Rectal smooth muscle tissue (tissue), 1 donor: ENCODE measurements around the gene GAREM2.

Experiments
- H3K27ac ChIP-seq: one replicate; pipeline ENCODE4 v1.7.0; 2013; ENCODE audit warnings: low read depth, low read length, inconsistent platforms
- H3K27me3 ChIP-seq: one replicate; pipeline ENCODE4 v1.7.0; 2013; ENCODE audit warnings: low read length; ENCODE audit not compliant: control insufficient read depth, insufficient read depth
- H3K36me3 ChIP-seq: one replicate; pipeline ENCODE4 v1.7.0; 2013; ENCODE audit warnings: low read length; ENCODE audit not compliant: control insufficient read depth, insufficient read depth
- H3K4me1 ChIP-seq: one replicate; pipeline ENCODE4 v1.7.0; 2013; ENCODE audit warnings: low read length; ENCODE audit not compliant: control insufficient read depth, insufficient read depth
- H3K4me3 ChIP-seq: one replicate; pipeline ENCODE4 v1.7.0; 2013; ENCODE audit warnings: low read length
- H3K9ac ChIP-seq: one replicate; pipeline ENCODE4 v1.7.0; 2013; ENCODE audit warnings: low read length

GAREM2 gene

DNA sequence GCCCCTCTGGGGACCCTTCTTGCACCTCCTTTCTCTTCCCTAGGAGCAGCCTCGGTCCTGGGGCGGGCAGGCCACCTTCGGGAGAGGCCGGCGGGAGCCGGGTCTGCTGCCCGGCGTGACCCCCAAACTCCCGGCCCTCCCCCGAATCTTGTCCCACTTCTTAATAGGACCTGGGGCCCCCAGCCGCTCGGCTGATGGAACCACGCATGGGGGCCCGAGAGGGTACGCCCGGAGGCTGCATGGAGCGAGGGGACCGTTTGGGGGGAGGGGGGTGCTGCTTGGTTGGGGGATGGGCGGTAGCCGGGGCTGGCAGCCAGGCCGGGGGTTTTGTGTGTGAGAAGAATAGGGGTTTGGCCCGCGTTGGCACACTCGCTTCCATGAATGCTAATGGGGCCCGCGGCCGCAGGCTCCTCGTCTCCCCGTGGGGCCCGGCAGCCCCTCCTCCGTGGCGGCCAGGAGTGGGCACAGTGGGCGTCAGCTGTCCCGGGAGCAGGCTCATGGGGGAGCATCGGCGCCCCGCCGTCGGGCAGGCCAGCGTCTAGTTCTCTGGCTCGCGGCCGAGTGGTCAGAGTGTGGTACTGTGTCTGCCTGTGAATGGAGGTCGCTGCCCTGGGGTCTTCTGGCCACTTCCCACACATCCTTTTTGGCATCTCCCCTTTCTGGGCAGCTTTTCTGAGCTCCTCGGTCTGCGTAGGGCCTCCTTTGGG is 1.0 kb downstream of the GAREM2 start:
- no peaks in the 10 kb centered on the region for H3K4me1 ChIP-seq
- H3K4me3 ChIP-seq, result no peak overlapping the region
- no peak overlapping the region for H3K9ac ChIP-seq
- no peak overlapping the region for H3K27ac ChIP-seq
- peaks cover 8% of the 10 kb centered on the region for H3K27me3 ChIP-seq
- H3K36me3 ChIP-seq, result no peaks in the 10 kb centered on the region

DNA sequence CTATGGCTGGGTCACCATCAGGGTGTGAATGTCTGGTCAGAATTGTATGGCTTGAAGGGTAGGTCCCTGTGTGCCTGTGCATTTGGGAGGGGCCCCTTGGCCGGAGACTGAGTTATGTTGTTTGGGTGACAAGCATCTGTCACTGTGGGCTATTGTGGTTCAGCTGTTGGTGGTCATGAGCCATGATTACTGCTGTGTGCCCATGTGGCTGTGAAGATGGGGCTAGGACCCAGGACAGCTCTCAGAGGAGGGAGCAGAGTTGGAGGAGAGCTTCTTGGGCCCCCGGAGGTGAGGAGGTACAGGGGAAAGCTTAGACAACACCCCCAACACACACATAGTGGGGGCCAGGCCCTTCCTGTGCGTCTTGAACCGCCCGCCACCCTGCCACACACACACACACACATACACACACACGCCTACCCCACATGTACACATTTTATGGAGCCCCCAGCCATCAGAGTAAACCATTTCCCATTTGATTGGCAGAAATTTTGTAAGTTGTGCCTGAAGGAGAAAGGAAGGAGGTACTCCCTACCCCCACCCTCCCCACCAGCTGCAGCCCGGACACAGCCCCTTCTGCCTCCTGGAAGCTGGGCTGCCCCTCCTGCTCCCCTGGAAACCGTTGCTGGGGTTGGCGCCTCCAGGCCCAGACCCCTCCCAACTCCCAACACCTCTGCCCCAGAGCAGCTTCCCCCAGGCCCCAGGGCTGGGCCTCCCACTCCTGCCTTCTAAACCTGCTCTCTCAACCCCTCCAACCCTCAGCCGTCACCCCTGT is 2.0 kb downstream of the GAREM2 start:
- Histone ChIP-seq H3K36me3 (no peaks in the 10 kb centered on the region), H3K27ac (no peak overlapping the region), H3K27me3 (peaks cover 8% of the 10 kb centered on the region), H3K4me3 (no peak overlapping the region), H3K9ac (no peak overlapping the region), H3K4me1 (peaks cover 3% of the 10 kb centered on the region)

DNA sequence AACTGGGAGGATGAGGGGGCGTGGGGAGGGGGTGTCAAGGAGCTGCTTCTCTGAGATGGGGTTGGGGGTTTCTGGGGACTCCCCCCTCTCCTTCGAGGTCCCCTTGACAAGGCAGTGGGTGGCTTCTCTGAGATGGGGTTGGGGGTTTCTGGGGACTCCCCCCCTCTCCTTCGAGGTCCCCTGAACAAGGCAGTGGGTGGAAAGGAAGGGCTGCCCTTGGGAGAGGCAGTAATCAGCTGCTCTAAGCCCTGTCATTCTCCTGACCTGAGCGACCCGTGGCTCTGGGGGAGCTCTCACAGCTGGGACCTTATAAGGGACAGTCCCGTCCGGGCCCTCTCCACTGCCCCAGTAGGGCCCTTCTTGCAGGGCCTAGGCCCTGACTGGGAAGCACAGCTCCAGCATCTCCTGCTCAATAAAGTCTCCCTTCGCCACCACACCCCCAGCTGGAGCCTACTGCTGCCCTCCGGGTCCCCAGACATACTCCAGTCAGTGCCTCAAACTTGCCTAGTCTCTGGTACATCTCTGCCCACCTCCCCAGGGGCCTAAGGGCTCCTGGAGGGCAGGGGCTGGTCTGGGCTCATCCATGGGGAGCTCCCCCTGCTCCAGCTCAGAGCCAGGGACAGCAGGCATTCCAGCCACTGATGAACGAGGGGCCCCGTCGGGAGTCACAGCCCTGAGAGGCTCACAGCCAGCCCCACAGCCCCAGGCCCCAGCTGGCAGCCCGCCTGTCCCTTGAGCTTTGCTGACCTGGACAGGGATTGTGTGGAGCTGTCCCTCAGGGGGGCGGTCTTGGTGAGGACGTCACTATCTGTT is 2.8 kb downstream of the GAREM2 start:
- Histone ChIP-seq H3K9ac (no peak overlapping the region), H3K27me3 (peaks cover 8% of the 10 kb centered on the region), H3K27ac (no peak overlapping the region)

DNA sequence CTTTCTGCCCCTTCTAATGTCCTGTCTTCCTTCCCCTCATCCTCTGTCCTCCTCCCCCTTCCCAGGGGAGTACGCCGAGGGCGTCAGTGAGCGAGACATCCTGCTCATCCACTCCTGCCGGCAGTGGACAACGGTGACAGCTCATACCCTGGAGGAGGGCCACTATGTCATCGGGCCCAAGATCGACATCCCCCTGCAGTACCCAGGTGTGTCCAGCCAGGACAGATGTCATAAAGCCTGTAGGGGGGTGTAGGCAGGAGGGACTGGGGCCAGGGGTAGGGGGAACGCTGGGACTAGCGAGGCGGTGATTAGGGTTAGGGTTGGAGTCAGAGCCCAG is 3.4 kb downstream of the GAREM2 start:
- no peak overlapping the region for H3K27ac ChIP-seq
- H3K4me3 ChIP-seq, result no peak overlapping the region
- peaks cover 8% of the 10 kb centered on the region for H3K27me3 ChIP-seq
- peaks cover 3% of the 10 kb centered on the region for H3K4me1 ChIP-seq
- H3K36me3 ChIP-seq, result no peaks in the 10 kb centered on the region
- no peak overlapping the region for H3K9ac ChIP-seq

More for the DNA sequence above, 2.8 kb downstream of the GAREM2 start:
- H3K36me3 ChIP-seq, result no peaks in the 10 kb centered on the region
- peaks cover 3% of the 10 kb centered on the region for H3K4me1 ChIP-seq
- H3K4me3 ChIP-seq, result no peak overlapping the region

DNA sequence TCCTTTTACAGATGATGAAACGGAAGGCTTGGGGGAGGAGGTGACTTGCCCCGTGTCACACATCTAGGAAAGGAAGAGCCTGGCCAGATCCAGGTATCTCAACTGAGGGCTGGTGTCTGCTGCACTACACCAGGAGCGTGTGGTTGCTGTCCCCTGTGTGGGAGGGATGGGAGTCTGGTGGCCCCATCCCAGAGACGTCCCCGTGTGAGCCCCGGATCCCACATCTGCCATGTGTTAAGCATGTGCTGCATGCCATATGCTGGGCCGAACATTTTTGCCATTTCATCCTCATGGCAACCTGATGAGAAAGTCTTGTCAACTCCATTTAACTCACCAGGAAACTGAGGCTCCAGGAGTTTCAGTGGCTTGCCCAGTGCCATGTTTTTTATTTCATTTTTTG is 4.2 kb downstream of the GAREM2 start:
- H3K4me3 ChIP-seq, result no peak overlapping the region
- no peaks in the 10 kb centered on the region for H3K36me3 ChIP-seq
- H3K27ac ChIP-seq, result no peak overlapping the region
- peaks cover 8% of the 10 kb centered on the region for H3K27me3 ChIP-seq
- no peak overlapping the region for H3K9ac ChIP-seq
- peaks cover 3% of the 10 kb centered on the region for H3K4me1 ChIP-seq

DNA sequence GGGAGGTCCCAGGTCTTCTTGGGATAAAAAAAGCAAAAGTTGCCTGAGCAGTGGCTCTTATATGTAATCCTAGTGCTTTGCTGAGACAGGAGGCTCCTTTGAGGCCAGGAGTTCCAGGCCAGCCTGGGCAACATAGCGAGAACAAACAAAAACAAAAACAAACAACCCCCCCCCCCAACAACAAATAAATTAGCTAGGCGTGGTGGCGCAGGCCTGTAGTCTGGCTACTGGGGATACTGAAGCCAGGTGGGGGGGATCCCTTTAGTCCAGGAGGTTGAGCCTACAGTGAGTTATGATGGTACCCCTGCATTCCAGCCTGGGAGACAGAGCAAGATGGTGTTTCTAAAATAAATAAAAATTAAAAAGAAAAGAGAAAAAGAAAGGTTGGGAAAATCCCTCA is 5.4 kb downstream of the GAREM2 start:
- no peaks in the 10 kb centered on the region for H3K36me3 ChIP-seq
- H3K4me3 ChIP-seq, result peak overlapping the region; percentile 64
- H3K27me3 ChIP-seq, result peaks cover 8% of the 10 kb centered on the region
- H3K9ac ChIP-seq, result no peak overlapping the region
- peaks cover 3% of the 10 kb centered on the region for H3K4me1 ChIP-seq
- H3K27ac ChIP-seq, result no peak overlapping the region

DNA sequence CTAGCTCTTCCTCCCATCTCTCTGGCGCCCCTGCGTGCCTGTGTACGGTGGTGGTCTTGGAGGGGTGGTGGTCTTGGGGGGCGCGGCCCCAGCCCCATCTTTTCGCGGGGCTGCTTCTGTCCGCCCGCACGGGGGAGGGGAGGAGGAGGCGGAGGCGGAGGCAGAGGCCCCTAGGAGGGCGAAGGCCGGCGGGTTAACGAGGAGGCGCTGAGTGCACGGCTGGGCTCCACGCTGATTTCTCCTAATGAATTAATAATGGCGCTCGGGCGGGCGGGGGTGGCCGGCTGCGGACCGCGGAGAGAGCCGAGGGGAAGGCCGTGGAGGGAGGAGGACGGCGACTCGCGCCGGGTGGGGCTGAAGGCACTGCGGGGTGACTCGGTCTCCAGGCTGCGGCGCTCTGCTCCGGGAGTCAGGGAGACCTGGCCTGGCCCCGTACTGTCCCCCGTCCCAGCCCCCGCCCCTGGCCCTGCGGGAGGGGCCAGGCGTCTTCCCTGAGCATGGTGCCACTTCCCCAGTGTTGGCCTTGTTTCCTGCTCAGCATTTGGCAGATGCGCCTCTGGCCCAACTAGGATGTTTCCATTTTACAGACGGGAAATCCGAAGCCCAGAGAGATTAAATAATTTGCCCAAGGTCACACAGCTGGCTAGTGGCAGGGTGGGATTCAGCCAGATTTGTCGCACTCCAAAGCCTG is 6.0 kb downstream of the GAREM2 start:
- Histone ChIP-seq H3K9ac (no peak overlapping the region), H3K27ac (no peak overlapping the region), H3K4me1 (peaks cover 3% of the 10 kb centered on the region), H3K36me3 (no peaks in the 10 kb centered on the region), H3K27me3 (peaks cover 6% of the 10 kb centered on the region), H3K4me3 (peak overlapping the region; percentile 64)

DNA sequence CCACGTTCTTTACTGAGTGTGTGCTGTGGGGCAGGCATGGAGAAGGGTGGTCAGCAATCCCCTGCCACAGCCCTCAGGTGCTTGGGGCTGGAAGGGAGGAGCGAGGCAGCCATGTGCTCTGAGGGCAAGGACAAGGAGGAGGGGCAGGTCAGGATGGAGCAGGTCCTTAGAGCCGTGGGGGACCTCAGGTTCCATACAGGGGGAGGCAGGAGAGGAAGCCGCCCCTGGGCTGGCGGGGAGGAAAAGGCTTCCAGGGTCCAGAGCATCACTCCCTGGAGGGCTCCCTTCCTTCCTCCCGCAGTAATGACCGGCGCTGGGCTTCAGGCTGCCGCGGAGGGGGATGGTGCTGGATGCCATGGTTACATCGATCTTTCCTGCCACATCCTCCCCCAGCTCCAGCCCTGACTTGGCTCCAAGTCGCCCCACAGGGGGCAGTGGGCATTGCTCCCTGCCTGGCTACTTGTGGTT is 6.6 kb downstream of the GAREM2 start:
- no peak overlapping the region for H3K27ac ChIP-seq
- H3K9ac ChIP-seq, result no peak overlapping the region
- H3K4me3 ChIP-seq, result peak overlapping the region; percentile 64

DNA sequence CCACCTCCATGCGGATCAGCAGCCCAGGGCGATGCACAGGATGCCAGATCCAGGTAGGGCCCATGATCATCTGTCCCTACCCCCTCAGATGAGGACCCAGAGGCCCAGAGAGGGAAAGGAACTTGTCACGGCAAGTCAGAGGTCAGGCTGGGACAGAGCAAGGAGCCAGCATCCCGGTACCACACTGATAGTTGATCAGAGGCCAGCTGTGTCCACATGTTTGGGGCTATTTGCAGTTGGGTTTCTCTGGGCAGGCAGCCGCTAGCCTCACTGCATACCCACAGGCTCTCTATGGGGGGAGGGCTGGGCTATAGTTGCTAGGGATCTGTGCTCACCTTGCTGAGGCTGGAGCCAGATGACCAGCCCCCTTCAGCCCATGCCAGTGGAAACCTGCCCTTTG is 9.6 kb downstream of the GAREM2 start:
- Histone ChIP-seq H3K4me1 (peaks cover 7% of the 10 kb centered on the region), H3K4me3 (no peak overlapping the region), H3K9ac (no peak overlapping the region), H3K27ac (no peak overlapping the region), H3K36me3 (no peaks in the 10 kb centered on the region), H3K27me3 (no peaks in the 10 kb centered on the region)

More for the DNA sequence above, 6.6 kb downstream of the GAREM2 start:
- H3K36me3 ChIP-seq, result no peaks in the 10 kb centered on the region
- H3K4me1 ChIP-seq, result peaks cover 3% of the 10 kb centered on the region
- peaks cover 5% of the 10 kb centered on the region for H3K27me3 ChIP-seq

DNA sequence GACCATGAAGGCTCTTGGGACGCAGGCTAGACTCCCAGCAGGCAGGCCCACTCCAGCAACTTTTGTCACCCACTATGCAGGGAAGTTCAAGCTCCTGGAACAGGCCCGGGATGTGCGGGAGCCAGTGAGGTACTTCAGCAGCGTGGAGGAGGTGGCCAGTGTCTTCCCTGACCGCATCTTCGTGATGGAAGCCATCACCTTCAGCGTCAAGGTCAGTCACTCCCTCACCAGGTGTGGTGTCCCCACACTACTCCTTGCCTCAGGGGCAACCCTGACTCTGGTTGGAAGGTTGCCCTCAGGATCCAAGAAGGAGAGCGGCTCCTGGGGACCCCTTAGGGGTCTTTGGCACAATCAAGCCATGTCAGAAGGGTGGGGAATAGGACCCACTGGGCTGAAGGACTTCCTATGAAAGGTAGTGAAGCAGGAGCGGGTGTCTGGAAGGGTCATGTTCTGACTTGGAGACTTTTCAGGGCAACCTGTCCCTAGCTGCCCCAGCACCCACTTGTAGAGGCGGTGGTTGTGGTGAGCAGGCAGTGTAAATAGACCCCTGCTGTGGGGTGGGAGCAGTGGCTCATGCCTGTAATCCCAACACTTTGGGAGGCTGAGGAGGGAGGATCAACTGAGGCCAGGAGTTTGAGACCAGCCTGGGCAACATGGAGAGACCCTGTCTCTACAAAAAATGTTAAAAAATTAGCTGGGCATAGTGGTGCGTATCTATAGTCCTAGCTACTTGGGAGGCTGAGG is 10.2 kb downstream of the GAREM2 start:
- H3K27ac ChIP-seq, result no peak overlapping the region

DNA sequence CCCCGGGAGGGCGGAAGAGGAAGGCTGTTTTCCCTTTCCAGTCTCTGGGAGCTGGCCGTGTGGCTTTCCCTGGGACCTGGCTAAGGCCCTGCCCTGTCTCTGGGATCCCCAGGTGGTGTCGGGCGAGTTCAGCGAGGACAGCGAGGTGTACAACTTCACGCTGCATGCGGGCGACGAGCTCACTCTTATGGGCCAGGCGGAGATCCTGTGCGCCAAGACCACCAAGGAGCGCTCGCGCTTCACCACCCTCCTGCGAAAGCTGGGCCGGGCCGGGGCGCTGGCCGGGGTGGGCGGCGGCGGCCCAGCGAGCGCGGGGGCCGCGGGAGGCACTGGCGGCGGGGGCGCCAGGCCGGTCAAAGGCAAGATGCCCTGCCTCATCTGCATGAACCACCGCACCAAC is 11.2 kb downstream of the GAREM2 start:
- Histone ChIP-seq H3K4me3 (peak overlapping the region; percentile 67), H3K27ac (no peak overlapping the region), H3K36me3 (no peaks in the 10 kb centered on the region), H3K27me3 (no peaks in the 10 kb centered on the region), H3K9ac (no peak overlapping the region), H3K4me1 (peaks cover 7% of the 10 kb centered on the region)

More for the DNA sequence above, 10.2 kb downstream of the GAREM2 start:
- no peaks in the 10 kb centered on the region for H3K36me3 ChIP-seq
- H3K9ac ChIP-seq, result no peak overlapping the region
- no peaks in the 10 kb centered on the region for H3K27me3 ChIP-seq
- no peak overlapping the region for H3K4me3 ChIP-seq
- peaks cover 7% of the 10 kb centered on the region for H3K4me1 ChIP-seq
